Measurements from ENCODE around the gene RHOBTB3.

The RHOBTB3 gene

GRCh38 chr5:95763941-95764340 is 32.8 kb downstream of the RHOBTB3 start:
- ATAC-seq: no peak
- H3K4me3 Mint-ChIP-seq: no peak overlapping the region
- H3K27me3 Mint-ChIP-seq: no peaks in the 10 kb centered on the region
- H3K36me3 Mint-ChIP-seq: no peaks in the 10 kb centered on the region
- H3K27ac Mint-ChIP-seq: no peak overlapping the region
- peaks cover 32% of the 10 kb centered on the region for H3K4me1 Mint-ChIP-seq
- no peaks in the 10 kb centered on the region for H3K9me3 Mint-ChIP-seq

- Mint-ChIP-seq H3K4me1 (no peaks in the 10 kb centered on the region), H3K27ac (no peak overlapping the region)
These were observed 37.6 kb downstream of the RHOBTB3 start for GRCh38 chr5:95768731-95769130.

GRCh38 chr5:95770830-95771708 is 39.9 kb downstream of the RHOBTB3 start:
- Mint-ChIP-seq H3K9me3 (no peaks in the 10 kb centered on the region), H3K36me3 (no peaks in the 10 kb centered on the region), H3K4me3 (no peak overlapping the region), H3K27ac (no peak overlapping the region), H3K4me1 (no peaks in the 10 kb centered on the region), H3K27me3 (no peaks in the 10 kb centered on the region)
- no peak for ATAC-seq

More at GRCh38 chr5:95768731-95769130, 37.6 kb downstream of the RHOBTB3 start:
- no peaks in the 10 kb centered on the region for H3K27me3 Mint-ChIP-seq
- no peak overlapping the region for H3K4me3 Mint-ChIP-seq
- no peaks in the 10 kb centered on the region for H3K9me3 Mint-ChIP-seq
- no peaks in the 10 kb centered on the region for H3K36me3 Mint-ChIP-seq
- no peak for ATAC-seq

- H3K27ac Mint-ChIP-seq: no peak overlapping the region
- H3K27me3 Mint-ChIP-seq: no peaks in the 10 kb centered on the region
- no peaks in the 10 kb centered on the region for H3K4me1 Mint-ChIP-seq
- H3K9me3 Mint-ChIP-seq: no peaks in the 10 kb centered on the region
- no peak for ATAC-seq
- H3K4me3 Mint-ChIP-seq: no peak overlapping the region
- no peaks in the 10 kb centered on the region for H3K36me3 Mint-ChIP-seq
These were observed 40.8 kb downstream of the RHOBTB3 start for GRCh38 chr5:95771892-95772291.

- no peak overlapping the region for H3K4me3 Mint-ChIP-seq
- H3K27ac Mint-ChIP-seq: no peak overlapping the region
- ATAC-seq: no peak
- no peaks in the 10 kb centered on the region for H3K4me1 Mint-ChIP-seq
- no peaks in the 10 kb centered on the region for H3K36me3 Mint-ChIP-seq
- H3K9me3 Mint-ChIP-seq: no peaks in the 10 kb centered on the region
- no peaks in the 10 kb centered on the region for H3K27me3 Mint-ChIP-seq
These were observed 42.4 kb downstream of the RHOBTB3 start for GRCh38 chr5:95773335-95774059.

GRCh38 chr5:95777441-95777840 is 46.3 kb downstream of the RHOBTB3 start:
- Mint-ChIP-seq H3K27ac (no peak overlapping the region), H3K9me3 (no peaks in the 10 kb centered on the region), H3K36me3 (no peaks in the 10 kb centered on the region), H3K4me1 (peaks cover 13% of the 10 kb centered on the region), H3K4me3 (no peak overlapping the region), H3K27me3 (no peaks in the 10 kb centered on the region)
- ATAC-seq: no peak

- Mint-ChIP-seq H3K27ac (peak overlapping the region; percentile 28), H3K27me3 (no peaks in the 10 kb centered on the region)
- no peak for ATAC-seq
These were observed 47.7 kb downstream of the RHOBTB3 start for GRCh38 chr5:95778713-95779436.

GRCh38 chr5:95779611-95780010 is 48.5 kb downstream of the RHOBTB3 start:
- H3K36me3 Mint-ChIP-seq: no peaks in the 10 kb centered on the region
- H3K27me3 Mint-ChIP-seq: no peaks in the 10 kb centered on the region
- H3K27ac Mint-ChIP-seq: no peak overlapping the region
- H3K4me1 Mint-ChIP-seq: peaks cover 13% of the 10 kb centered on the region
- H3K4me3 Mint-ChIP-seq: no peak overlapping the region
- H3K9me3 Mint-ChIP-seq: no peaks in the 10 kb centered on the region
- ATAC-seq: no peak

More at GRCh38 chr5:95778713-95779436, 47.7 kb downstream of the RHOBTB3 start:
- Mint-ChIP-seq H3K9me3 (no peaks in the 10 kb centered on the region), H3K36me3 (no peaks in the 10 kb centered on the region), H3K4me1 (peaks cover 13% of the 10 kb centered on the region), H3K4me3 (no peak overlapping the region)

GRCh38 chr5:95780597-95780996 is 49.5 kb downstream of the RHOBTB3 start:
- no peak overlapping the region for H3K4me3 Mint-ChIP-seq
- ATAC-seq: no peak
- peak overlapping the region; percentile 58 for H3K27ac Mint-ChIP-seq

GRCh38 chr5:95781101-95781583 is 50.0 kb downstream of the RHOBTB3 start:
- Mint-ChIP-seq H3K27me3 (no peaks in the 10 kb centered on the region), H3K4me3 (peak overlapping the region; percentile 34), H3K36me3 (no peaks in the 10 kb centered on the region), H3K27ac (peak overlapping the region; percentile 58), H3K9me3 (no peaks in the 10 kb centered on the region), H3K4me1 (peaks cover 13% of the 10 kb centered on the region)
- peak; percentile 91 for ATAC-seq

More at GRCh38 chr5:95780597-95780996, 49.5 kb downstream of the RHOBTB3 start:
- Mint-ChIP-seq H3K4me1 (peaks cover 13% of the 10 kb centered on the region), H3K27me3 (no peaks in the 10 kb centered on the region), H3K36me3 (no peaks in the 10 kb centered on the region), H3K9me3 (no peaks in the 10 kb centered on the region)

- ATAC-seq: no peak
- H3K27ac Mint-ChIP-seq: no peak overlapping the region
- H3K9me3 Mint-ChIP-seq: no peaks in the 10 kb centered on the region
- no peaks in the 10 kb centered on the region for H3K36me3 Mint-ChIP-seq
- no peaks in the 10 kb centered on the region for H3K27me3 Mint-ChIP-seq
- peaks cover 13% of the 10 kb centered on the region for H3K4me1 Mint-ChIP-seq
- no peak overlapping the region for H3K4me3 Mint-ChIP-seq
These were observed 51.0 kb downstream of the RHOBTB3 start for GRCh38 chr5:95782181-95782580.

GRCh38 chr5:95783661-95784060 is 52.5 kb downstream of the RHOBTB3 start:
- Mint-ChIP-seq H3K27ac (no peak overlapping the region), H3K4me1 (peaks cover 13% of the 10 kb centered on the region), H3K4me3 (no peak overlapping the region), H3K27me3 (no peaks in the 10 kb centered on the region), H3K36me3 (no peaks in the 10 kb centered on the region), H3K9me3 (no peaks in the 10 kb centered on the region)
- no peak for ATAC-seq

- Mint-ChIP-seq H3K27me3 (no peaks in the 10 kb centered on the region), H3K4me3 (no peak overlapping the region), H3K27ac (no peak overlapping the region), H3K4me1 (peaks cover 14% of the 10 kb centered on the region), H3K9me3 (no peaks in the 10 kb centered on the region), H3K36me3 (no peaks in the 10 kb centered on the region)
- no peak for ATAC-seq
These were observed 53.6 kb downstream of the RHOBTB3 start for GRCh38 chr5:95784514-95785302.

GRCh38 chr5:95786821-95787418 is 55.8 kb downstream of the RHOBTB3 start:
- Mint-ChIP-seq H3K27me3 (no peaks in the 10 kb centered on the region), H3K9me3 (no peaks in the 10 kb centered on the region), H3K4me1 (peaks cover 7% of the 10 kb centered on the region), H3K27ac (no peak overlapping the region), H3K36me3 (no peaks in the 10 kb centered on the region), H3K4me3 (no peak overlapping the region)
- no peak for ATAC-seq

All from stimulated activated memory B cell treated with anti-CD40 and anti-IgM and Interleukin-4, amounts not matched to agents 10 μg/mL and 1 μg/mL and 100 μg/mL, for 72 hours (primary cell).